Heart right ventricle (tissue), 16 donors: Measurements from ENCODE around the gene INPP5A. TPM values are rescaled to one million over a fixed set of nuclear protein-coding genes. Genes with fewer than 3 reads are reported as not detected.

ENCODE experiments used
- ATAC-seq, 8 donors: fragments of 200-7000 bp; cut with Tn5 transposase; one replicate each; pipeline ENCODE4 v1.9.1; 2020; ENCODE audit warnings: mild to moderate bottlenecking in 8 of 8, moderate library complexity in 8 of 8, moderate number of reproducible peaks in 1 of 8
- DNase-seq, 2 donors: peaks; one replicate each; pipeline ENCODE4 v3.0.0-alpha.2; 2020
- H3K27ac ChIP-seq, 10 donors: fragments of 200-600 bp; sonication (generic) in 2 of 10; one replicate each; pipeline versions ENCODE4 v1.5.0 to v1.8.0; 2020 to 2022; ENCODE audit warnings: mild to moderate bottlenecking in 3 of 10
- H3K27me3 ChIP-seq, 7 donors: fragments of 200-600 bp; one replicate each; pipeline ENCODE4 v1.8.0; 2021 to 2022; ENCODE audit warnings: mild to moderate bottlenecking in 2 of 7
- H3K36me3 ChIP-seq, 9 donors: fragments of 200-600 bp; sonication (generic) in 1 of 9; one replicate each; pipeline versions ENCODE4 v1.5.0 to v1.8.0; 2020 to 2022; ENCODE audit warnings: mild to moderate bottlenecking in 2 of 9
- H3K4me1 ChIP-seq, 9 donors: fragments of 200-600 bp; sonication (generic) in 1 of 9; one replicate each; pipeline versions ENCODE4 v1.5.0 to v1.8.0; 2020 to 2022; ENCODE audit warnings: mild to moderate bottlenecking in 4 of 9
- H3K4me3 ChIP-seq, 10 donors: fragments of 200-600 bp; sonication (generic) in 2 of 10; one replicate each; pipeline versions ENCODE4 v1.5.0 to v1.8.0; 2020 to 2022; ENCODE audit warnings: mild to moderate bottlenecking in 7 of 10, moderate library complexity in 2 of 10
- H3K9me3 ChIP-seq, 11 donors: fragments of 200-600 bp in 10 of 11; sonication (generic) in 2 of 11; one replicate each; pipeline versions ENCODE4 v1.5.0 to v1.8.0; 2013 to 2022; ENCODE audit warnings: mild to moderate bottlenecking in 2 of 11, control low read depth in 1 of 11, moderate library complexity in 1 of 11
- CTCF ChIP-seq, 9 donors: fragments of 200-600 bp; sonication (generic) in 2 of 9; IDR thresholded peaks; one replicate each; pipeline versions ENCODE4 v1.5.0 to v1.8.0; 2021 to 2022; ENCODE audit warnings: antibody characterized with exemption in 9 of 9, mild to moderate bottlenecking in 5 of 9, moderate library complexity in 1 of 9
- WGBS, 2 donors: extraction: QIAGEN DNeasy Blood & Tissue Kit; methylation state at CpG; one replicate each; pipeline ENCODE4 v1.1.7; 2013; ENCODE audit warnings: inconsistent platforms in 1 of 2; 5-methylcytosine and 5-hydroxymethylcytosine counted together
- intact Hi-C, 10 donors: fragments of 100-400 bp; cut with DNase I; formaldehyde crosslinking; loops; one replicate each; pipeline versions ENCODE4 v1.11.1 to v1.14.2; 2022
- polyA plus RNA-seq, 2 donors: library from polyadenylated mRNA; stranded (reverse); fragments of 200-250 nt; gene quantifications; one replicate each; pipeline ENCODE4 v1.2.3, GENCODE V29; 2013
- total RNA-seq, 10 donors: library from RNA; stranded (reverse); fragmentation: NEBNext Ultra II Directional in 3 of 10; extraction: Animal tissue kit (Norgen Biotek cat#: 25700) in 3 of 10; gene quantifications; one replicate each; pipeline versions ENCODE4 v1.2.1 to v1.2.4, GENCODE V29; 2021 to 2023
- donor health status: Arrhythmogenic right ventricular cardiomyopathy.
- donor health status: ischemic (EF 13 %, LVEDD 7.1; RV severe dilation, severe dysfunction).
- donor health status: healthy with polysubstance abuse.
- donor health status: DM: no; HTN: yes; CAD: no.
- donor health status: DM: no; HTN: no; CAD: no.
- donor health status: ischemic (EF 25% LVEDD 6.9; RV normal size, moderate dysfunction).
- donor health status: ischemic (EF 25% LVEDD 5.7; RV mildly dilated, moderate dysfunction).
- donor health status: healthy.
- donor health status: DM: yes; HTN: yes; CAD: no.
- donor health status: Ischemic cardiomyopathy.
- donor health status: ischemic (EF 35%, LVEDD 5.7; RV mildly dilated, moderate dysfunction).
- donor health status: nonischemic (EF 11% LVEDD 7.7; RV severe dilation, severe dysfunction).
- donor health status: DM: yes; HTN: yes; CAD: no.
- donor health status: PGD.
- donor health status: ischemic (EF 29% LVEDD 5.4; RV normal size, mild dysfunction).
- donor health status: nonischemic (EF 23%, LVEDD 6.1; RV moderate dilation, normal function).

Gene INPP5A
- total and polyA plus RNA-seq, 12 donors, result 30.4 to 122 (median 106) TPM

- intact Hi-C loops, result loop anchor here in 5 of 10 donors (5.0 to 10.0 kb wide), 4 partner anchors 80 to 465 kb away; partner anchors contain the start of gene NKX6-2 (in 2 of the 5)
- DNase-seq, result no peak
These were observed 119.6 kb downstream of the INPP5A start for GRCh38 chr10:132657127-132657706.

DNA sequence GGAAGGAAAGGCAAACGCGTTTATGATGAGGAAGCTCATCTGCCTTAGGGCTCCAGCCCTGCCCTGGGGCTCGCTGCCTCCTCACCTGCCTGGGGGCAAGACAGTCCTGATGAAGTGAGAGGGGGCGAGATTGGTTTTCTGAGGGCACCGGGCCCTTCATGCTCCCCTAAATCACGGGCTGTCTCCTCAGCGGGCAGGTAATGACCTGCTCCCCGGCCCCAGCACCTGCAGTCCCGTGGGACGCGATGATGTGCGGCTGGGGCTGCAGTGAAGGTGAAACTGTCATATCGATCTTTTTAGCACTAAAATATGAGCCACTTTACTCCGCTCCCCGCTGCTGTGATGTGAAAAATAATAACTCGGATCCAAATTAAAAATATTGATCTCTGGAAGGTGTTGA is 120.2 kb downstream of the INPP5A start:
- peaks cover 0 to 60% (median 7%) of the 10 kb centered on the region in 9 donors for H3K36me3 ChIP-seq
- intact Hi-C loops, result loop anchor here in 5 of 10 donors (5.0 to 10.0 kb wide), 4 partner anchors 80 to 465 kb away; partner anchors contain the start of gene NKX6-2 (in 2 of the 5)
- no peak overlapping the region for H3K4me3 ChIP-seq
- H3K27me3 ChIP-seq, result no peaks in the 10 kb centered on the region
- H3K27ac ChIP-seq, result no peak overlapping the region
- ATAC-seq, result no peak
- no peak for DNase-seq
- H3K9me3 ChIP-seq, result peaks cover 0 to 10% (median 0%) of the 10 kb centered on the region in 11 donors
- WGBS, 2 donors, result 91 to 96% methylated on average over 16 of the region's 16 CpGs
- H3K4me1 ChIP-seq, result peaks cover 0 to 13% (median 0%) of the 10 kb centered on the region in 9 donors
- TF ChIP-seq CTCF (IDR thresholded peaks at IDR 0.05), result no peak

More at GRCh38 chr10:132657127-132657706, 119.6 kb downstream of the INPP5A start:
- H3K4me3 ChIP-seq, result no peak overlapping the region
- no peaks in the 10 kb centered on the region for H3K27me3 ChIP-seq
- WGBS, 2 donors, result 92 to 95% methylated on average over 18 of the region's 18 CpGs
- ATAC-seq, result no peak
- H3K36me3 ChIP-seq, result peaks cover 0 to 60% (median 11%) of the 10 kb centered on the region in 9 donors
- no peak for TF ChIP-seq CTCF (IDR thresholded peaks at IDR 0.05)
- H3K27ac ChIP-seq, result no peak overlapping the region
- peaks cover 0 to 10% (median 0%) of the 10 kb centered on the region in 11 donors for H3K9me3 ChIP-seq
- peaks cover 0 to 13% (median 0%) of the 10 kb centered on the region in 9 donors for H3K4me1 ChIP-seq

DNA sequence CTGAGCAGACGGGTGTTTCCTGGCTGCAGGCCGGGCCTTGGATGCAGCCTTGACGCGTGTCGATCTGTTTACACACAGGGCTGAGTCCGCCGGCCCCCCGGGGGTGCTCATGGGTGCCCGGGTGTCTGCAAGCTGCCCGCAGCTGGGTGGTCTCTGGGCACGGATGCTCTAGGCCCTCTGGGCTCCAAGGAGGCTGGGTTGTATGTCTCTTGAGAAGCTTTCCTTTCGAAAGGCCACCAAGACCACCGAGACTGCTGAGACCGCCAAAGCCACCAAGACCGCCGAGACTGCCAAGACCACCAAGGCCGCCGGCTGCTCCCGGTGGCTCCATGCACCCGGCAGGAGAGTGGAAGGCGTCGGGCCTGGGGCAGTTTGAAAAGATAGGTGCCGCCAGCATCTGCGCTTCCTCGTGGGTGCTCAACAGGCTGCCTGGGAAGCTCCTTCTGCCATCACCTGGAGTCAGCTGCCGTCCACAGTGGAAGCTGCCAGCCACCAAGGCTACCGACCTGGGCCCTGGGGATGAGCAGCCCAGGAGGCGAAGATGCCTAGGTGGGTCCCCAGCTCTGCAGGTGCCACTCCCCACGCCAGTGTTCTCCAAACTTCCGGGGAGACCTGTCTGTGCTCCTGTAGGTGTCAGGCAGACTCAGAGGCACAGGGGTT is 121.1 kb downstream of the INPP5A start:
- DNase-seq, result no peak
- no peak overlapping the region for H3K27ac ChIP-seq
- 96% methylated on average over 30 of the region's 30 CpGs for WGBS, 2 donors
- H3K4me3 ChIP-seq, result no peak overlapping the region
- peaks cover 0 to 13% (median 0%) of the 10 kb centered on the region in 9 donors for H3K4me1 ChIP-seq
- intact Hi-C loops, result loop anchor here in 5 of 10 donors (5.0 to 10.0 kb wide), 4 partner anchors 79 to 464 kb away; partner anchors contain the start of gene NKX6-2 (in 2 of the 5)
- H3K9me3 ChIP-seq, result peaks cover 0 to 10% (median 0%) of the 10 kb centered on the region in 11 donors
- no peak for TF ChIP-seq CTCF (IDR thresholded peaks at IDR 0.05)
- H3K27me3 ChIP-seq, result no peaks in the 10 kb centered on the region
- ATAC-seq, result peak in 1 of 8 donors; percentile 2
- peaks cover 0 to 60% (median 0%) of the 10 kb centered on the region in 9 donors for H3K36me3 ChIP-seq
